Measurements from ENCODE around the gene GNAQ. TPM values are rescaled to one million over a fixed set of nuclear protein-coding genes. Genes with fewer than 3 reads are reported as not detected.
A peak's percentile ranks its signal among the peaks of the same experiment; 100 is the strongest.
"Not testable (repeated sequence)": the region's sequence is repeated elsewhere in the genome, so short reads cannot be mapped to it uniquely, and the experiment has no call there.

Gene GNAQ
- total RNA-seq, 2 donors from 2014 or later, result 12.8 to 18.5 TPM

DNA sequence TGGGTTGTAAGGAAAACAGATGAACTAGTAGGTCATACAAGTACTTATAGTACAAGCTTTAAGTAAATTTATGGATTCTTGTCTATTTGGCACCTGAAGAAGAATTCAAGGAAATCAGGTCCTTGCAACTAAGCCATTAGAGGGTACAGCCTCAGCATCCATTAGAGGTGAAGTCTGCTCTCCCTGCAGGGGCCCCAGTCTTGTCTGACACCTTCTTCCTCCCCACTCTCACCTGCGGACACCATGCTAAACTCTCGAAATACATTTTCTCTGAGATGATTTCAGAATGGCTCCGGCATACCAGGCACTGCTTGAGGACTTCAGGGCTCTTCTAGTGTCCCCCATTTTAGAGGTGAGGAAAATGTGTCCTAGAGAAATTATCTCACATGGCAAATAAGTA is 137.9 kb downstream of the GNAQ start:
- Mint-ChIP-seq H3K27ac (no peak overlapping the region), H3K9me3 (peaks cover 3% of the 10 kb centered on the region), H3K27me3 (no peaks in the 10 kb centered on the region), H3K4me3 (no peak overlapping the region), H3K4me1 (peaks cover 11% of the 10 kb centered on the region), H3K36me3 (ENCODE audit: low read depth) (peaks cover 12% of the 10 kb centered on the region)
- ATAC-seq (replicated peaks), result no peak

DNA sequence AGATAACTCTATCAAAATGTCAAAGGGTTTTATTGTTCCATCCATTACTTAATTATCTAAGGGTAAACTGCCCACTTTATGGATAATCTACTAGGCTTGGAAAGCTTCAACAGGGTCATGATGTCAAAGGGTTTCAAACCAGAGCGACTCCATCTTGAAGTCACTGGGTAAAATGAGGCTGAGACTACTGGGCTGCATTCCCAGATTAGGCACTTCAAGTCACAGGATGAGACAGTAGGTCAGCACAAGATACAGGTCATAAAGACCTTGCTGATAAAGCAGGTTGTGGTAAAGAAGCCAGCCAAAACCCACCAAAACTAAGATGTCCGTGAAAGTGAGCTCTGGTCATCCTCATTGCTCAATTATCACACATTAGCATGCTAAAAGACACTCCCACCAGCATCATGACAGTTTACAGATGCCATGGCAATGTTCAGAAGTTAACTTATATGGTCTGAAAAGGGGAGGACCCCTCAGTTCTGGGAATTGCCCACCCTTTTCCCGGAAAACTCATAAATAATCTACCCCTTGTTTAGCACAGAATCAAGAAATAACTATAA is 138.6 kb downstream of the GNAQ start:
- no peak for ATAC-seq (replicated peaks)
- no peaks in the 10 kb centered on the region for H3K27me3 Mint-ChIP-seq
- H3K27ac Mint-ChIP-seq, result no peak overlapping the region
- peaks cover 12% of the 10 kb centered on the region for H3K36me3 Mint-ChIP-seq (ENCODE audit: low read depth)
- no peak overlapping the region for H3K4me3 Mint-ChIP-seq
- no peaks in the 10 kb centered on the region for H3K9me3 Mint-ChIP-seq
- peaks cover 6% of the 10 kb centered on the region for H3K4me1 Mint-ChIP-seq

DNA sequence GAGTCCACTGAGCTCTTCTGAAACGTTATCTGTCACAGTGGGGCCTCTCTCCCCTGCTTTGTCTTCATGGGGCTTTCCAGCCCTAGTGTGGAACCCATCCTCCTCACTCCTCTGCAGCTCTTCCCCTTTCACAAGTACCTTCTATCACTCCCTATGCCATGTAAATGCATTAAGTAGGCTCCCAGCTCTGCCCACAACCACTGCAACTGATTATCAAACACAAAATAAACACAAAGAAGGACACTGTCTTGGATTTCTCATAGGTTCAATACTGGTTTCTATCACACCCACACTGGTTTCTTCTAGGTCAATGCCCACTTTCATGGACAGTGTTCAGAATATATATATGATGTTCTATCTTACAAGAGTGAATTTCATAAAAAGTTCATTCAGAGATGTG is 139.4 kb downstream of the GNAQ start:
- Mint-ChIP-seq H3K9me3 (no peaks in the 10 kb centered on the region), H3K36me3 (ENCODE audit: low read depth) (peaks cover 12% of the 10 kb centered on the region), H3K4me3 (no peak overlapping the region), H3K4me1 (peaks cover 6% of the 10 kb centered on the region), H3K27me3 (no peaks in the 10 kb centered on the region), H3K27ac (peak overlapping the region; percentile 9)
- peak; percentile 68 for ATAC-seq (replicated peaks)

GRCh38 chr9:77891128-77891800 is 140.3 kb downstream of the GNAQ start:
- no peaks in the 10 kb centered on the region for H3K27me3 Mint-ChIP-seq
- ATAC-seq (replicated peaks), result no peak
- peaks cover 6% of the 10 kb centered on the region for H3K4me1 Mint-ChIP-seq
- peaks cover 12% of the 10 kb centered on the region for H3K36me3 Mint-ChIP-seq (ENCODE audit: low read depth)
- H3K4me3 Mint-ChIP-seq, result no peak overlapping the region
- H3K9me3 Mint-ChIP-seq, result no peaks in the 10 kb centered on the region
- H3K27ac Mint-ChIP-seq, result no peak overlapping the region

GRCh38 chr9:77887662-77888061 is 143.9 kb downstream of the GNAQ start:
- Mint-ChIP-seq H3K9me3 (no peaks in the 10 kb centered on the region), H3K36me3 (ENCODE audit: low read depth) (peaks cover 11% of the 10 kb centered on the region), H3K4me1 (peaks cover 21% of the 10 kb centered on the region), H3K4me3 (no peak overlapping the region), H3K27me3 (no peaks in the 10 kb centered on the region), H3K27ac (no peak overlapping the region)
- no peak for ATAC-seq (replicated peaks)

- no peak overlapping the region for H3K4me3 Mint-ChIP-seq
- ATAC-seq (replicated peaks), result no peak
- peaks cover 11% of the 10 kb centered on the region for H3K36me3 Mint-ChIP-seq (ENCODE audit: low read depth)
- no peak overlapping the region for H3K27ac Mint-ChIP-seq
- no peaks in the 10 kb centered on the region for H3K9me3 Mint-ChIP-seq
- peaks cover 15% of the 10 kb centered on the region for H3K4me1 Mint-ChIP-seq
- H3K27me3 Mint-ChIP-seq, result no peaks in the 10 kb centered on the region
Measured at GRCh38 chr9:77885104-77885672, 146.4 kb downstream of the GNAQ start.

DNA sequence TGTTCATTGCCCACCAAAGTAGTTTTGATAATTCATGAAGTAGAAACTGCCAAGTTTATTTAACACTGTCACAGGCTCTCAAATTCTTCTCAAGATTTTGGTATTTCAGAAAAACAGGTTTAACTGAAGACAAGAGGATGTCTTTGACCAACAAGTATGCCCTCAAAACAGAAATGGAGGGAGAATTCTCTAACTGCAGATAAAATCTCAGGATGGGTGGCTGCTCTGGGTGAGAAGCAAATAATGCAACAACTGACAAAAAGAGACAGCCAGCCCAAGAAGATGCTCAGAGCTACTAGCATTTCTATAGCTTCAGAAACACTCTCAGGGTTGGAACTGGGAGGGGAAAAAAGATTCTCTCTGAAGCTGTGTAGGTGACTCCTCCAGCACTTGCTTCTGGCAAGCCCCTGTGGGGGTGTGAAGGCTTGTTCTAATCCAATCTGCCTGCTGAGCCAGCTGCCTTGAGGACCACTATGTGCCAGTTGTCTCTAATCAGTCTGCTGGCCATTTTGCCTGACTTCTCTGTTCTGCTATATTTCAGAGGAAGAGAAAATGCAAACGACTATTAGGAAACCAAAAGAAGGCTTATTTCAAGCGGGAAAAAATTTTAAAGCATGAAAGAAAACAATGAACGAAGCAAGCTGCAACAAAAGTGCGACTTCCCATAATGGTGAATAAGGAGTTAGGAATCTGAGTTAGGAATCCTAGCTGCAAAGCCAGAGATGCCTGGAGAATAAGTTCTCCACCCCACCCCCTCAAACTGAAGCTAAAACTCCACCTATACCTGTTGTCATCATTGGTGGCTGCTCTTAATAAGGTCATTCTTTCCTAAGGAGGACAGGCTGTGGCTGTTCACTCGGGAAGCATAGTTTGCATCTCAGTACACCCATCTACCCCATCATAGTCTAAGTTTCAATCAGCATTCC is 147.5 kb downstream of the GNAQ start:
- peaks cover 15% of the 10 kb centered on the region for H3K4me1 Mint-ChIP-seq
- H3K36me3 Mint-ChIP-seq (ENCODE audit: low read depth), result peaks cover 5% of the 10 kb centered on the region
- H3K9me3 Mint-ChIP-seq, result no peaks in the 10 kb centered on the region
- no peaks in the 10 kb centered on the region for H3K27me3 Mint-ChIP-seq
- H3K4me3 Mint-ChIP-seq, result no peak overlapping the region
- ATAC-seq (replicated peaks), result peak; percentile 43
- peak overlapping the region; percentile 34 for H3K27ac Mint-ChIP-seq

- Mint-ChIP-seq H3K27ac (peak overlapping the region; percentile 34), H3K36me3 (ENCODE audit: low read depth) (peaks cover 5% of the 10 kb centered on the region), H3K4me3 (peak overlapping the region; percentile 12), H3K9me3 (no peaks in the 10 kb centered on the region), H3K27me3 (no peaks in the 10 kb centered on the region), H3K4me1 (peaks cover 15% of the 10 kb centered on the region)
- ATAC-seq (replicated peaks), result peak; percentile 94
Measured at GRCh38 chr9:77883133-77883532, 148.5 kb downstream of the GNAQ start.

DNA sequence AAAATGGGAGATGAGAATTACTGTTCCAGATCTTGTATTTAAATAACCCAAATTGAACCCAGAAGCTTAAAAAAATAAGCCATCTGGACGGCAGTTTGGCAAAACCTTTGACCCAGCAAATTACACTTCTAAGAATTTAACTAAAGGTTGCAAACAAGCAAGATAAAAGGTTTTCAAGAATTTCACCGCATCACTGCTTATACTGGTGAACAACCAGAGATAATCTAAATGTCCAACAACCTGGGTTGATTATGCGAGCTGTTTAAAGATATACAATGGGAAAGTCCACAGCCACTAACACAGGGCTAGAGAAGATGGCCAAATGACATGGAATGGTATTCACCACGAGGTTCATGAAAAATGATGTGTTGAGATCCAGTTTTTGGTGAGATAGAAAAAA is 149.3 kb downstream of the GNAQ start:
- peaks cover 5% of the 10 kb centered on the region for H3K36me3 Mint-ChIP-seq (ENCODE audit: low read depth)
- ATAC-seq (replicated peaks), result no peak

DNA sequence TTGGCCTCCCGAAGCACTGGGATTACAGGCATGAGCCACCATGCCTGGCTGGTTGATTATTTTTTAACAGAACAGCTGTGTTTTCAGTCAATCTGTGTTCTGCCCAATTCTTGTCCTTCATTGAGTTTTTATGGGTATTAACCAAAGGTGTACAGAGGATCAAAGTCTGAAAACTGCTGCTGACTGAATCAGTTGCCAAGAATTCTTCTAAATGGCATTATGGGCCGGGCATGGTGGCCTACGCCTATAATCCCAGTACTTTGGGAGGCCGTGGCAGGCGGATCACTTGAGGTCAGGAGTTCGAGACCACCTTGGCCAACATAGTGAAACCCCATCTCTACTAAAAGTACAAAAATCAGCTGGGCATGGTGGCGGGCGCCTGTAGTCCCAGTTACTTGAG is 150.0 kb downstream of the GNAQ start:
- H3K27ac Mint-ChIP-seq; H3K27me3 Mint-ChIP-seq; H3K36me3 Mint-ChIP-seq (ENCODE audit: low read depth); H3K4me3 Mint-ChIP-seq; ATAC-seq (replicated peaks); H3K9me3 Mint-ChIP-seq: not testable (repeated sequence)
- H3K4me1 Mint-ChIP-seq, result peaks cover 15% of the 10 kb centered on the region

More for the DNA sequence above, 149.3 kb downstream of the GNAQ start:
- Mint-ChIP-seq H3K4me3 (no peak overlapping the region), H3K27ac (no peak overlapping the region), H3K9me3 (no peaks in the 10 kb centered on the region), H3K27me3 (no peaks in the 10 kb centered on the region), H3K4me1 (peaks cover 15% of the 10 kb centered on the region)

GRCh38 chr9:77881111-77881510 is 150.5 kb downstream of the GNAQ start:
- Mint-ChIP-seq H3K4me1 (peaks cover 15% of the 10 kb centered on the region), H3K27ac (no peak overlapping the region), H3K9me3 (no peaks in the 10 kb centered on the region), H3K4me3 (no peak overlapping the region), H3K36me3 (ENCODE audit: low read depth) (peaks cover 5% of the 10 kb centered on the region), H3K27me3 (no peaks in the 10 kb centered on the region)
- no peak for ATAC-seq (replicated peaks)

GRCh38 chr9:77879437-77879943 is 152.1 kb downstream of the GNAQ start:
- H3K4me3 Mint-ChIP-seq, result no peak overlapping the region
- no peaks in the 10 kb centered on the region for H3K27me3 Mint-ChIP-seq
- no peak for ATAC-seq (replicated peaks)
- H3K9me3 Mint-ChIP-seq, result no peaks in the 10 kb centered on the region
- H3K27ac Mint-ChIP-seq, result no peak overlapping the region
- peaks cover 5% of the 10 kb centered on the region for H3K36me3 Mint-ChIP-seq (ENCODE audit: low read depth)
- H3K4me1 Mint-ChIP-seq, result peaks cover 11% of the 10 kb centered on the region

DNA sequence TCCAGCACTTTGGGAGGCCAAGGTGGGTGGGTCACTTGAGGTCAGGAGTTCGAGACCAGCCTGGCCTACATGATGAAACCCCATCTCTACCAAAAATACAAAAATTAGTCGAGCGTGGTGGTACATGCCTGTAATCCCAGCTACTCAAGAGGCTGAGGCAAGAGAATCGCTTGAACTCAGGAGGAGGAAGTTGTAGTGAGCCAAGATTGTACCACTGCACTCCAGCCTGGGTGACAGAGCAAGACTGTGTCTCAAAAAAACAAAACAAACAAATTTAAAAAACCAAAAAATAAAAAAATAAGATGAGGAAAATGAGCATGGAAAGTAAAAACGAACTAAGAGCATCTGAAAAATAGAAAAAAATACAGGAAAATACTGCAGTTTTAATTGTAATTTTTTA is 152.8 kb downstream of the GNAQ start:
- not testable (repeated sequence) for ATAC-seq (replicated peaks); H3K9me3 Mint-ChIP-seq; H3K4me1 Mint-ChIP-seq; H3K4me3 Mint-ChIP-seq; H3K36me3 Mint-ChIP-seq (ENCODE audit: low read depth); H3K27ac Mint-ChIP-seq; H3K27me3 Mint-ChIP-seq

GRCh38 chr9:77877976-77878375 is 153.6 kb downstream of the GNAQ start:
- no peaks in the 10 kb centered on the region for H3K27me3 Mint-ChIP-seq
- H3K4me1 Mint-ChIP-seq, result peaks cover 1% of the 10 kb centered on the region
- H3K27ac Mint-ChIP-seq, result no peak overlapping the region
- peaks cover 1% of the 10 kb centered on the region for H3K36me3 Mint-ChIP-seq (ENCODE audit: low read depth)
- ATAC-seq (replicated peaks), result no peak
- no peaks in the 10 kb centered on the region for H3K9me3 Mint-ChIP-seq
- no peak overlapping the region for H3K4me3 Mint-ChIP-seq
